MM.1S (cell line): ENCODE results near the gene SAMD8.
"Not testable (repeated sequence)": the region's sequence is repeated elsewhere in the genome, so short reads cannot be mapped to it uniquely, and the experiment has no call there.

ENCODE experiments used
- DNase-seq: peaks from one replicate; pipeline ENCODE4 v3.0.0-alpha.2; 2015
- H2AFZ ChIP-seq: fragments of 300-600 bp; sonication (generic); 2 replicates; pipeline ENCODE4 v1.6.0; 2016; ENCODE audit warnings: antibody characterized with exemption, low read length
- H3F3A ChIP-seq: fragments of 300-600 bp; sonication (generic); 2 replicates; pipeline ENCODE4 v1.6.1; 2016; ENCODE audit warnings: mild to moderate bottlenecking, antibody characterized with exemption, low read length, moderate library complexity, mixed read lengths; ENCODE audit not compliant: insufficient read depth
- H3K27ac ChIP-seq: fragments of 300-600 bp; sonication (generic); 2 replicates; pipeline ENCODE4 v1.5.1; 2016; ENCODE audit warnings: mild to moderate bottlenecking, low read length
- H3K27me3 ChIP-seq: fragments of 300-600 bp; sonication (generic); replicated peaks from 2 replicates; pipeline ENCODE4 v1.6.0; 2016; ENCODE audit warnings: low read length; ENCODE audit not compliant: insufficient read depth
- H3K36me3 ChIP-seq: fragments of 300-600 bp; sonication (generic); replicated peaks from 2 replicates; pipeline ENCODE4 v1.6.1; 2016; ENCODE audit warnings: mild to moderate bottlenecking, low read length, mixed read lengths; ENCODE audit not compliant: insufficient read depth
- H3K4me1 ChIP-seq: fragments of 300-600 bp; sonication (generic); 2 replicates; pipeline ENCODE4 v1.6.1; 2016; ENCODE audit warnings: low read length, mixed read lengths
- H3K4me2 ChIP-seq: fragments of 300-600 bp; sonication (generic); 2 replicates; pipeline ENCODE4 v1.6.0; 2016; ENCODE audit warnings: low read depth, low read length
- H3K4me3 ChIP-seq: fragments of 300-600 bp; sonication (generic); 2 replicates; pipeline ENCODE4 v1.5.1; 2016; ENCODE audit warnings: low read length, mixed read lengths
- H3K79me2 ChIP-seq: fragments of 300-600 bp; sonication (generic); 2 replicates; pipeline ENCODE4 v1.6.1; 2016; ENCODE audit warnings: mixed run types, low read length, mixed read lengths
- H3K9ac ChIP-seq: fragments of 300-600 bp; sonication (generic); 2 replicates; pipeline ENCODE4 v1.6.1; 2016; ENCODE audit warnings: low read length, mixed read lengths
- H3K9me2 ChIP-seq: fragments of 300-600 bp; sonication (generic); replicated peaks from 2 replicates; pipeline ENCODE4 v1.6.1; 2016; ENCODE audit warnings: mild to moderate bottlenecking, low read length, mixed read lengths; ENCODE audit not compliant: insufficient read depth
- H3K9me3 ChIP-seq: fragments of 300-600 bp; sonication (generic); replicated peaks from 2 replicates; pipeline ENCODE4 v1.6.1; 2016; ENCODE audit warnings: mild to moderate bottlenecking, low read length, mixed read lengths; ENCODE audit not compliant: insufficient read depth
- H4K20me1 ChIP-seq: fragments of 300-600 bp; sonication (generic); 2 replicates; pipeline ENCODE4 v1.6.1; 2016; ENCODE audit warnings: mild to moderate bottlenecking, low read length, moderate library complexity, mixed read lengths; ENCODE audit not compliant: insufficient read depth
- EZH2 ChIP-seq: fragments of 300-600 bp; sonication (generic); optimal IDR thresholded peaks from 2 replicates; pipeline ENCODE3; 2017; ENCODE audit warnings: low read depth, mild to moderate bottlenecking, antibody characterized with exemption, low read length, mixed read lengths
- EZH2phosphoT487 ChIP-seq: fragments of 300-600 bp; sonication (generic); IDR thresholded peaks from 2 replicates; pipeline ENCODE4 v1.6.1; 2018; ENCODE audit warnings: antibody characterized with exemption, low read length
- TF ChIP-seq, protein P1 (sequence below): fragments of 300-600 bp; sonication (generic); IDR thresholded peaks from 2 replicates; pipeline ENCODE4 v1.5.1; 2016; ENCODE audit warnings: antibody characterized with exemption, low read length, mixed read lengths

SAMD8 gene

GRCh38 chr10:75181073-75181472 is 69.6 kb downstream of the SAMD8 start:
- H3K27ac ChIP-seq, result no peak overlapping the region
- H3K4me2 ChIP-seq, result no peak overlapping the region
- no peak overlapping the region for H3K4me3 ChIP-seq
- H3K4me1 ChIP-seq, result no peaks in the 10 kb centered on the region
- no peaks in the 10 kb centered on the region for H3K27me3 ChIP-seq
- no peaks in the 10 kb centered on the region for H3K36me3 ChIP-seq
- no peak overlapping the region for H2AFZ ChIP-seq
- H3F3A ChIP-seq, result no peaks in the 10 kb centered on the region
- no peaks in the 10 kb centered on the region for H3K79me2 ChIP-seq
- no peak for TF ChIP-seq EZH2phosphoT487
- TF ChIP-seq EZH2, result no peak
- TF ChIP-seq, protein P1, sequence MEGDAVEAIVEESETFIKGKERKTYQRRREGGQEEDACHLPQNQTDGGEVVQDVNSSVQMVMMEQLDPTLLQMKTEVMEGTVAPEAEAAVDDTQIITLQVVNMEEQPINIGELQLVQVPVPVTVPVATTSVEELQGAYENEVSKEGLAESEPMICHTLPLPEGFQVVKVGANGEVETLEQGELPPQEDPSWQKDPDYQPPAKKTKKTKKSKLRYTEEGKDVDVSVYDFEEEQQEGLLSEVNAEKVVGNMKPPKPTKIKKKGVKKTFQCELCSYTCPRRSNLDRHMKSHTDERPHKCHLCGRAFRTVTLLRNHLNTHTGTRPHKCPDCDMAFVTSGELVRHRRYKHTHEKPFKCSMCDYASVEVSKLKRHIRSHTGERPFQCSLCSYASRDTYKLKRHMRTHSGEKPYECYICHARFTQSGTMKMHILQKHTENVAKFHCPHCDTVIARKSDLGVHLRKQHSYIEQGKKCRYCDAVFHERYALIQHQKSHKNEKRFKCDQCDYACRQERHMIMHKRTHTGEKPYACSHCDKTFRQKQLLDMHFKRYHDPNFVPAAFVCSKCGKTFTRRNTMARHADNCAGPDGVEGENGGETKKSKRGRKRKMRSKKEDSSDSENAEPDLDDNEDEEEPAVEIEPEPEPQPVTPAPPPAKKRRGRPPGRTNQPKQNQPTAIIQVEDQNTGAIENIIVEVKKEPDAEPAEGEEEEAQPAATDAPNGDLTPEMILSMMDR, result no peak
- no peak for DNase-seq
- H3K9me2 ChIP-seq, result no peaks in the 10 kb centered on the region
- H4K20me1 ChIP-seq, result no peaks in the 10 kb centered on the region
- H3K9ac ChIP-seq, result no peak overlapping the region
- H3K9me3 ChIP-seq, result no peaks in the 10 kb centered on the region

DNA sequence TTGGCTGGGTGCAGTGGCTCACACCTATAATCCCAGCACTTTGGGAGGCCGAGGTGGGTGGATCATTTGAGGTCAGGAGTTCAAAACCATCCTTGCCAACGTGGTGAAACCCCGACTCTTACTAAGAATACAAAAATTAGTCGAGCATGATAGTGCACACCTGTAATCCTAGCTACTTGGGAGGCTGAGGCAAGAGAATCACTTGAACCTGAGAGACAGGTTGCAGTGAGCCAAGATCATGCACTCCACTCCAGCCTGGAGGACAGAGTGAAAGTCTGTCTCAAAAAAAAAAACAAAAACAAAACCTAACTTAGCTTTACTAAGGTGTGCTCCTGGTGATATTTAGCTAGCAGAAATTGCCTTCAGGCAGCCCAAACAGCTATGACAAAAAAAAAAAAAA is 74.9 kb downstream of the SAMD8 start:
- Histone ChIP-seq H3K27ac (no peak overlapping the region), H3K9me3 (no peaks in the 10 kb centered on the region), H3K79me2 (no peaks in the 10 kb centered on the region), H3K4me2 (no peak overlapping the region), H3K27me3 (no peaks in the 10 kb centered on the region), H3K4me1 (no peaks in the 10 kb centered on the region), H3F3A (peaks cover 4% of the 10 kb centered on the region; the same call in 1 of the 2 replicates), H2AFZ (no peak overlapping the region), H3K9ac (no peak overlapping the region), H3K9me2 (no peaks in the 10 kb centered on the region), H3K4me3 (no peak overlapping the region), H4K20me1 (no peaks in the 10 kb centered on the region), H3K36me3 (no peaks in the 10 kb centered on the region)
- TF ChIP-seq EZH2, result no peak
- TF ChIP-seq, protein P1, result no peak
- no peak for TF ChIP-seq EZH2phosphoT487
- no peak for DNase-seq

DNA sequence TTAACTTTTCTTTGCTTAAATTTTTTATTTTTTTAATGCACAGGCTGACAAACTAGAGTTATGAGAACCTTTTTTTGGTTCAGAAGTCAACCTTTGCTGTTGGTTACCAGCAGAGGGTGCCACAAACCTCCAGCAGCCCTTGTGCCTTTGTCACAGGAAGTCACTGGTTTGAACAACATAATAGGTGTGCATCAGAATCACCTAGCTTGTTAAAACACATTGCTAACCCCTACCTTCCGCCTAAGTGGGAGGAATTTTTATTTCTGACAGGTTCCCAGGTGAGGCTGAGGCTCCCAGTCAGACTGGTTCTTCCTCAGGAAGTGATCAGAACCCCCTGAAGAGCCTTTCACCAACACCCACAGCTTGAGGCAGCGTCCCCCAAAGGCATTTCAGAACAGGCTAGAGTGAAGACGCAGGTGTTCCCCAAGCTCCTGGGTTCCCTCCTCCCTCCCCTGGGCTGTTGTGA is 76.5 kb downstream of the SAMD8 start:
- Histone ChIP-seq H3K36me3 (no peaks in the 10 kb centered on the region), H2AFZ (peak overlapping the region; percentile 59), H3K9ac (no peak overlapping the region; the same call in 1 of the 2 replicates), H3K9me2 (no peaks in the 10 kb centered on the region), H3K4me2 (peak overlapping the region; percentile 64), H3K4me1 (no peaks in the 10 kb centered on the region), H3K79me2 (no peaks in the 10 kb centered on the region), H3K27ac (peak overlapping the region; percentile 34; the same call in 1 of the 2 replicates), H3F3A (peaks cover 4% of the 10 kb centered on the region; the same call in 1 of the 2 replicates), H4K20me1 (no peaks in the 10 kb centered on the region), H3K9me3 (no peaks in the 10 kb centered on the region), H3K4me3 (0 out of 2 replicates have a peak overlapping the region, but pooled peaks have one; percentile 2), H3K27me3 (no peaks in the 10 kb centered on the region)
- DNase-seq, result peak; percentile 85
- TF ChIP-seq EZH2phosphoT487, result no peak
- TF ChIP-seq, protein P1, result peak; percentile 79
- TF ChIP-seq EZH2, result no peak

DNA sequence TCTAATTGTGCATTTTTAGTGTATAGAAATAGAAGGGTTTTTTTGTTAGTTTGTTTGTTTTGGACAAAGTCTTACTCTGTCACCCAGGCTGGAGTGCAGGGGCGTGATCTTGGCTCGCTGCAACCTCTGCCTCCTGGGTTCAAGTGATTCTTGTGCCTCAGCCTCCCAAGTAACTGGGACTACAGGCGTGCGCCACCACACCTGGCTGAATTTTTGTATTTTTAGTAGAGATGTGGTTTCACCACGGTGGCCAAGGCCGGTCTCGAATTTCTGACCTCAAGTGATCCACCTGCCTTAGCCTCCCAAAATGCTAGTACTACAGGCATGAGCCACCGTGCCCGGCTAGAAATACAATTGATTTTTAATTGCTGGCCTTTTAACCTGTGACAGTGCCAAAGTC is 77.1 kb downstream of the SAMD8 start:
- H2AFZ ChIP-seq, result peak overlapping the region; percentile 59; the same call in 1 of the 2 replicates
- not testable (repeated sequence) for H3K9me3 ChIP-seq, H3F3A ChIP-seq, H3K4me1 ChIP-seq, H3K79me2 ChIP-seq, H3K9me2 ChIP-seq, H4K20me1 ChIP-seq, DNase-seq, H3K9ac ChIP-seq, H3K36me3 ChIP-seq, H3K27me3 ChIP-seq
- peak overlapping the region; percentile 34; the same call in 1 of the 2 replicates for H3K27ac ChIP-seq
- H3K4me3 ChIP-seq, result 0 out of 2 replicates have a peak overlapping the region, but pooled peaks have one; percentile 2
- H3K4me2 ChIP-seq, result peak overlapping the region; percentile 64; the same call in 1 of the 2 replicates
